ENCODE data around the gene NAV3. TPM values are rescaled to one million over a fixed set of nuclear protein-coding genes. Genes with fewer than 3 reads are reported as not detected.

Gene NAV3
- total and polyA plus RNA-seq, 9 of the 15 experiments (the other 6 are each of a cell fraction or from before 2014, with no cell fraction given), result 0.04 TPM; not detected in 8

- BruUV-seq (replicated peaks), result no TSS peak
Observed at GRCh38 chr12:78018939-78019338, 188.2 kb downstream of the NAV3 start.

More at GRCh38 chr12:78018939-78019338, 188.2 kb downstream of the NAV3 start:
- Histone ChIP-seq H3K36me3 (ENCODE audit: control insufficient read depth, insufficient read depth, low read length) (no peaks in the 10 kb centered on the region), H3K4me2 (ENCODE audit: insufficient read depth, low read length) (no peak overlapping the region), H3K79me2 (ENCODE audit: control insufficient read depth, insufficient read depth, low read length) (no peaks in the 10 kb centered on the region), H3K9me1 (ENCODE audit: control insufficient read depth, insufficient read depth, low read length) (no peaks in the 10 kb centered on the region), H2AFZ (ENCODE audit: low read depth, low read length) (no peak overlapping the region), H4K20me1 (replicated peaks; ENCODE audit: control insufficient read depth, insufficient read depth, low read length) (no peaks in the 10 kb centered on the region), H3K9me3 (replicated peaks; ENCODE audit: control insufficient read depth, insufficient read depth, low read depth, low read length) (no peaks in the 10 kb centered on the region), H3K4me3 (no peak overlapping the region), H3K4me1 (replicated peaks in 1 of 2; ENCODE audit: control insufficient read depth in 2 of 2, insufficient read depth in 2 of 2, low read length in 2 of 2) (no peaks in the 10 kb centered on the region), H3K27me3 (ENCODE audit: control insufficient read depth in 2 of 2, insufficient read depth in 2 of 2, low read length in 2 of 2) (no peaks in the 10 kb centered on the region), H3K9ac (ENCODE audit: insufficient read depth in 1 of 2, low read depth in 2 of 2, low read length in 2 of 2) (no peak overlapping the region), H3K27ac (ENCODE audit: extremely low read depth, low read depth, low read length) (no peak overlapping the region)
- TF ChIP-seq MED1 (CRISPR knock-in tag; IDR thresholded peaks at IDR 0.05; ENCODE audit: borderline replicate concordance), result no peak
- TF ChIP-seq SREBF2 (CRISPR knock-in tag; IDR thresholded peaks at IDR 0.05), result no peak
- no peak for TF ChIP-seq MYNN (IDR thresholded peaks at IDR 0.05)
- no peak for TF ChIP-seq MYNN (CRISPR knock-in tag; IDR thresholded peaks at IDR 0.05)
- no peak for TF ChIP-seq THRB (CRISPR knock-in tag; conservative IDR thresholded peaks at IDR 0.05)
- TF ChIP-seq MAFK (IDR thresholded peaks at IDR 0.05; ENCODE audit: low read length), result peak; percentile 6; the same call in 1 of the 2 replicates
- TF ChIP-seq ZNF316 (IDR thresholded peaks at IDR 0.05), result 0 out of 2 replicates have a peak, but pooled peaks have one; percentile 29
- TF ChIP-seq NCOA6 (IDR thresholded peaks at IDR 0.05), result no peak
- no peak for TF ChIP-seq ZNF655 (CRISPR knock-in tag; IDR thresholded peaks at IDR 0.05)
- TF ChIP-seq ZBTB7A (IDR thresholded peaks at IDR 0.05; ENCODE audit: borderline replicate concordance, control insufficient read depth, low read depth, low read length), result no peak
- POLR2A ChIA-PET, result no interaction called here
- ATAC-seq (no peak), FAIRE-seq (no peak), DNase-seq (ENCODE audit: extremely low read depth in 1 of 4, low spot score in 3 of 4) (no peak)
- in situ Hi-C loops (cut with MboI), result no loop called here
- 2% methylated on average over 3 of the region's 3 CpGs for WGBS (ENCODE audit: insufficient coverage, low coverage, missing lambda C conversion rate)
- CTCF ChIA-PET (ENCODE audit: low intra/inter-chr PET ratio), result no interaction called here
- intact Hi-C loops (cut with micrococcal nuclease), result no loop called here
